Lower leg skin (tissue), 3 donors: ENCODE results near the gene PROSER3.

ENCODE experiments used
- POLR2A ChIP-seq, 2 donors: fragments of 450-650 bp; IDR thresholded peaks; one replicate each; pipeline ENCODE4 v1.6.1; 2016 to 2017; ENCODE audit warnings: antibody characterized with exemption in 2 of 2, mild to moderate bottlenecking in 1 of 2, moderate library complexity in 1 of 2
- TF ChIP-seq, protein P1 (sequence below), 3 donors: fragments of 450-650 bp; IDR thresholded peaks; one replicate each; pipeline ENCODE4 v1.5.1; 2016; ENCODE audit warnings: antibody characterized with exemption in 3 of 3, mild to moderate bottlenecking in 3 of 3, moderate library complexity in 2 of 3

GRCh38 chr19:35812220-35813042 is 54.5 kb downstream of the PROSER3 start, which contains the start of gene PRODH2:
- TF ChIP-seq, protein P1, sequence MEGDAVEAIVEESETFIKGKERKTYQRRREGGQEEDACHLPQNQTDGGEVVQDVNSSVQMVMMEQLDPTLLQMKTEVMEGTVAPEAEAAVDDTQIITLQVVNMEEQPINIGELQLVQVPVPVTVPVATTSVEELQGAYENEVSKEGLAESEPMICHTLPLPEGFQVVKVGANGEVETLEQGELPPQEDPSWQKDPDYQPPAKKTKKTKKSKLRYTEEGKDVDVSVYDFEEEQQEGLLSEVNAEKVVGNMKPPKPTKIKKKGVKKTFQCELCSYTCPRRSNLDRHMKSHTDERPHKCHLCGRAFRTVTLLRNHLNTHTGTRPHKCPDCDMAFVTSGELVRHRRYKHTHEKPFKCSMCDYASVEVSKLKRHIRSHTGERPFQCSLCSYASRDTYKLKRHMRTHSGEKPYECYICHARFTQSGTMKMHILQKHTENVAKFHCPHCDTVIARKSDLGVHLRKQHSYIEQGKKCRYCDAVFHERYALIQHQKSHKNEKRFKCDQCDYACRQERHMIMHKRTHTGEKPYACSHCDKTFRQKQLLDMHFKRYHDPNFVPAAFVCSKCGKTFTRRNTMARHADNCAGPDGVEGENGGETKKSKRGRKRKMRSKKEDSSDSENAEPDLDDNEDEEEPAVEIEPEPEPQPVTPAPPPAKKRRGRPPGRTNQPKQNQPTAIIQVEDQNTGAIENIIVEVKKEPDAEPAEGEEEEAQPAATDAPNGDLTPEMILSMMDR (IDR thresholded peaks at IDR 0.05): no peak
- TF ChIP-seq POLR2A (IDR thresholded peaks at IDR 0.05): no peak
